SK-N-SH (cell line): Measurements from ENCODE around the gene MRPL32.

Source experiments
- CTCF ChIP-seq: fragments of 200-600 bp; sonication (generic); IDR thresholded peaks from 2 replicates; pipeline ENCODE4 v1.6.1; 2017; ENCODE audit warnings: antibody characterized with exemption, mild to moderate bottlenecking, moderate library complexity
- EP300 ChIP-seq, 2 experiments: IDR thresholded peaks; 2 replicates each; pipeline versions ENCODE4 v1.4.0 to v1.6.1; 2012; ENCODE audit warnings: borderline replicate concordance in 1 of 2, low read depth in 1 of 2, low read length in 1 of 2
- MAX ChIP-seq: IDR thresholded peaks from 2 replicates; pipeline ENCODE4 v1.4.0; 2012; ENCODE audit warnings: low read depth
- MXI1 ChIP-seq: IDR thresholded peaks from 2 replicates; pipeline ENCODE4 v1.6.1; 2012; ENCODE audit warnings: mild to moderate bottlenecking, low read depth, low read length, improper control_type of control experiment
- NFIC ChIP-seq: IDR thresholded peaks from 2 replicates; pipeline ENCODE4 v1.4.0; 2012; ENCODE audit warnings: borderline replicate concordance
- PBX3 ChIP-seq: IDR thresholded peaks from 2 replicates; pipeline ENCODE4; 2012
- POLR2AphosphoS5 ChIP-seq: IDR thresholded peaks from 2 replicates; pipeline ENCODE4 v1.6.1; 2012; ENCODE audit warnings: low read depth, low read length
- RAD21 ChIP-seq: IDR thresholded peaks from 2 replicates; pipeline ENCODE4 v1.6.1; 2012; ENCODE audit warnings: mild to moderate bottlenecking, low read length
- TEAD4 ChIP-seq: IDR thresholded peaks from 2 replicates; pipeline ENCODE4 v1.4.0; 2012; ENCODE audit warnings: mild to moderate bottlenecking, borderline replicate concordance; ENCODE audit not compliant: insufficient read depth
- YY1 ChIP-seq: IDR thresholded peaks from 2 replicates; pipeline ENCODE4 v1.4.0; 2012; ENCODE audit warnings: low read depth, mild to moderate bottlenecking

- TF ChIP-seq CTCF (no peak), EP300 (IDR thresholded peaks at IDR 0.05; ENCODE audit: borderline replicate concordance in 1 of 2, low read depth in 1 of 2, low read length in 1 of 2) (no peak), NFIC (no peak), TEAD4 (no peak), POLR2AphosphoS5 (no peak), RAD21 (no peak), MXI1 (no peak), YY1 (no peak), PBX3 (no peak), MAX (no peak)
Measured at GRCh38 chr7:42986781-42987248, 54.6 kb downstream of the MRPL32 start.
